ENCODE data around the gene ALOX5AP.

DNA sequence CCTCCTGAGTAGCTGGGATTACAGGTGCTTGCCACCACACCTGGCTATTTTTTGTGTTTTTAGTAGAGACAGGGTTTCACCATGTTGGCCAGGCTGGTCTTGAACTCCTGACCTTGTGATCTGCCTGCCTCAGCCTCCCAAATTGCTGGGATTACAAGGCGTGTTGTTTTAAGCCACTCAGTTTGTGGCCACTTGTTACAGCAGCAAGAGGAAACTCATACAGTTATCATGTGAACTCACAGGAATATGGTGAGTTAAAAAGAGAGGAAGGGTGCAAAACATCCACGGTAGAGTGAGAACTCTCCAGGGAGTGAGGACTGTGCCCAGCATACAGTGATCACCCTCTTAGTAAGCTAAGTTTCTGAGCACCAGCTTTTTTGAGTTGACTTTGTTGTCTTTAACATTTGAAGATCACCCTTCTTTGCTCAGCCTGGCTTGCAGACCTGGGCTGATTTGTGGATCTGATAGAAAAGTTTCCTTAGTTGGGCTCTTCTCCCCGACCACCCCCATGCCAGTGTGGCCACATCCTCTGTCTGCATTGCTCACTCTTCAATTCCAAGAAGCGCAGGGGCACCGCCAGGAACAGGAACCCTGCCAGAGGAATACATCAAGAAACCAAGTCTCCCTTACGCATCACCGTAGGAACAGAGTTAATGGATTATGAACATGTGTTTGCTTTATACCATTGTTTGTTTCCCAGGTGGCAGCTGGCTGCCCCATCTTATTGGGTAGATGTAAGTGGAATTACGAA lies 16.0 kb downstream of the ALOX5AP start:
- no peak for TF ChIP-seq POLR2A (IDR thresholded peaks at IDR 0.05; ENCODE audit: low read length)
- TF ChIP-seq GATA1 (IDR thresholded peaks at IDR 0.05; ENCODE audit: low read depth, low read length) = no peak
